Measurements from ENCODE around the gene EIF3B.

DNA sequence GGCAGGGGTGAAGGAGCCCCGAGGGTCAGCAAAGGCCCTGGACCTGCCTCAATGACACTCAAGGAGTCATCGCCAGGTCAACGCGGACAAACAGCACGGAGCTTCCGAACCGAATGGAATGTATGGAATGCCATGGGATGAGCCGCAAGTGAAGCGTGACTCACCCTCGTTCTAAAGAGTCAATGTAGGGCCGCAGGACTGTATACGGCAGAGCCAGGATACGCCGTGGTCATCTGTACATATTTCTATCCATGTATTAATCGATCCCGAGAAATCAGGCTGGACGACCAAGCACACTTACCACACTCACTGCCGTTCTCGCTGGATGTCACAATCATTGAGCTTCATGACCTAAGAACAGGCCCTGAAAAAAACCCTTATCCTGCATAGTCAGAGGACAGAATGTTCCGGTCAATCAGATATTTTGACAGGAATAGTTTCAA is 44.7 kb upstream of the EIF3B start:
- TF ChIP-seq, protein P1, sequence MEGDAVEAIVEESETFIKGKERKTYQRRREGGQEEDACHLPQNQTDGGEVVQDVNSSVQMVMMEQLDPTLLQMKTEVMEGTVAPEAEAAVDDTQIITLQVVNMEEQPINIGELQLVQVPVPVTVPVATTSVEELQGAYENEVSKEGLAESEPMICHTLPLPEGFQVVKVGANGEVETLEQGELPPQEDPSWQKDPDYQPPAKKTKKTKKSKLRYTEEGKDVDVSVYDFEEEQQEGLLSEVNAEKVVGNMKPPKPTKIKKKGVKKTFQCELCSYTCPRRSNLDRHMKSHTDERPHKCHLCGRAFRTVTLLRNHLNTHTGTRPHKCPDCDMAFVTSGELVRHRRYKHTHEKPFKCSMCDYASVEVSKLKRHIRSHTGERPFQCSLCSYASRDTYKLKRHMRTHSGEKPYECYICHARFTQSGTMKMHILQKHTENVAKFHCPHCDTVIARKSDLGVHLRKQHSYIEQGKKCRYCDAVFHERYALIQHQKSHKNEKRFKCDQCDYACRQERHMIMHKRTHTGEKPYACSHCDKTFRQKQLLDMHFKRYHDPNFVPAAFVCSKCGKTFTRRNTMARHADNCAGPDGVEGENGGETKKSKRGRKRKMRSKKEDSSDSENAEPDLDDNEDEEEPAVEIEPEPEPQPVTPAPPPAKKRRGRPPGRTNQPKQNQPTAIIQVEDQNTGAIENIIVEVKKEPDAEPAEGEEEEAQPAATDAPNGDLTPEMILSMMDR (IDR thresholded peaks at IDR 0.05; ENCODE audit: low read length), result no peak
- TF ChIP-seq EZH2 (IDR thresholded peaks at IDR 0.05; ENCODE audit: borderline replicate concordance, low read length), result no peak
